GM21526 (cell line): ENCODE measurements around the gene AIP.
A peak's percentile ranks its signal among the peaks of the same experiment; 100 is the strongest.
"Not testable (repeated sequence)": the region's sequence is repeated elsewhere in the genome, so short reads cannot be mapped to it uniquely, and the experiment has no call there.

ENCODE experiments used
- ATAC-seq: cut with Tn5 transposase; IDR thresholded peaks from one replicate; pipeline ENCODE4 v1.9.1; 2021; ENCODE audit warnings: moderate library complexity; ENCODE audit not compliant: unreplicated experiment, low FRiP score

AIP gene

GRCh38 chr11:67468056-67468455 lies 14.8 kb upstream of the AIP start:
- no peak for ATAC-seq

DNA sequence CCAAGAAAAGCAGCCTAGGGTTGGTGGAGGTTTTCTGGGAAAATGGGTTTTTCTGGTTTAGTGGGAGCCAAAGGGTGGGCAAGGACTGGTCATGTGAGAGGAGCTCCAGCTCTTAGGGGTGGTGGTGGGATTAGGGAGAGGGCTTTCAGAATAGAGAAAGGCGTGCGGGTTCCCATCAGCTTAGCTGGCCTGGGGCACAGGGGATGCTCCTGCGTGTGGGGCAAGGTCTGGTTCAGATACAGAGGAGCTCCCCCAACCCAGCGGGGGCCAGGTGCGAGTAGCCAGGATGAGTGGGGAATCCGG lies 14.4 kb upstream of the AIP start:
- ATAC-seq: no peak

DNA sequence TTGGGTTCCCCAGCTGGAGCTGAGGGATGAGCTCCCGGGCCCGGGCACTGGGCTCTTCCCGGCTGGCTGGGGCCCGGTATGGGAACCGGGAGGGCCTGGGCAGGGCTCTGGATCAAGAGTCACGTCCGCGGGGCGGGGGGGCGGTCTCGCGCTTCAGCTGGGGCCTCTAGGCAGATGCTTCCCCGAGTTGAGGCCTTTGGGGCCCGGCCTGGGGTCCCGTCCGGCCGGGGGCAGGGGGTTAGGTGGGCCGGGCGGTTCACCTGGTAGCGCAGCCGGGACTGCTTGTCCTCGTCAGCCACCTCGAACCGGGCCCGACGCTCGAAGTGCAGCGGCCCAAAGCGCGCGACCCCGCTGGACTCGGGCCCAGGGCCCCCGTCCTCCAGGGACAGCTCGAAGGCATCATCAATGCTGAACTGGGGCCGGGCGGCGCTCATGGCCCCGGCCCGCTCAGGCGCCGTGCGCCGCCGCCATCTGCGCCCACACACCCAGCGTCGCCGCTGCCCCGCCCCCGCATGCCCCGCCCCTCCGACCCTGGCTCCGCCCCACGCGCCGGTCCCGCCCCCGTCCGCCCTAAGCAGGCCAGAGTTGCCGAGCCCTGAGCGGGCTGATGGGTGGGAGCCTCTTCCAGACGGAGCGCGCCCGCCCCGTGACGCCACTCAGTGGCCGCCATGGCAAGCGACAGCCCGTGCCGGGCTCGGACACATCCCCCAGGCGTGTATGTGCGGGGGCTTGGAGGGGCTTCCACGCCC lies 13.9 kb upstream of the AIP start, which contains the start of gene TMEM134:
Gene TMEM134 (minus strand): TSS at position 493 of the 749 bp plus-strand sequence. CDS start 59 bp downstream, at position 434.
- peak; percentile 52 for ATAC-seq

DNA sequence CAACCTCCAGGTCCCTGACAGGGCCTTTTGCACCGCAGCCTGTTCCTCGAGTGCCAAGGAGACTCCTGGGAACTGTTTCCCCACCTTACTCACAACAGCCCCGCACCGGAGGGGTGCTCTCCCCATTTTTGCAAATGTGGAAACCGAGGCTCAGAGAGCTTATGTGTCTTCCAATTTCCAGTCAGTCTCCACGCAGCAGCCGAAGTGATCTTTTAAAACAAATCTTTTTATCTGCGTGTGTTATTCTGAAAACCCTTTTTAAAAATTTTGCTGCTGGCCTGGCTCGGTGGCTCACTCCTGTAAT lies 13.4 kb upstream of the AIP start:
- ATAC-seq: no peak

DNA sequence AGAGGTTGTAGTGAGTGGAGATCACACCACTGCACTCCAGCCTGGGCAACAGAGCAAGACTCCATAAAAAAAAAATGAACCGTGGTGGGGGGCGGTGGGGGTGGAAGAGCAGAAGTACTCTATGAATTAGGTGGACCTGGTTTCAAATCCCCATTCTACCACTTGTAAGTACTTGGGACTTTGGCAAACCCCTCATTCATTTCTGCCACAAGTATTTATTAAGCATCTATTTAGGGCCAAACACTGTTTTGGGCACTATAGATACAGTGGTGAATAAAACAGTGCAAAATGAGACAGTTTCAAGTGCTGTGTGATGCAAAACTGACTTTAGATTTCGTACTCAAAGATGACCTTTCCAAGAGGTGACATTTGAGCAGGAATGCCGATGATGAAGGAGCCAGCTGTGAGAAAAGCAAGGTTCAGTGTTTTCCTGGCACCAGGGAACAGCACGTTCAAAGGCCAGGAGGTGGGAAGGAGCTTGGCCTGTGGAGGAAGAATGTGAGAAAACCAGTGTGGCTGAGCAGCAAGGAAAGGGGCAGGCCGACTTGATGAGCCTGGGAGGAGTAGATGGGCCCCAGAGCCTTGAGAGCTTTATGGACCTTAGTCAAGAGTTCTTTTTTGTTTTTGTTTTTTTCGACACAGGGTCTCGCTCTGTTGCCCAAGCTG lies 12.4 kb upstream of the AIP start:
- ATAC-seq: no peak

DNA sequence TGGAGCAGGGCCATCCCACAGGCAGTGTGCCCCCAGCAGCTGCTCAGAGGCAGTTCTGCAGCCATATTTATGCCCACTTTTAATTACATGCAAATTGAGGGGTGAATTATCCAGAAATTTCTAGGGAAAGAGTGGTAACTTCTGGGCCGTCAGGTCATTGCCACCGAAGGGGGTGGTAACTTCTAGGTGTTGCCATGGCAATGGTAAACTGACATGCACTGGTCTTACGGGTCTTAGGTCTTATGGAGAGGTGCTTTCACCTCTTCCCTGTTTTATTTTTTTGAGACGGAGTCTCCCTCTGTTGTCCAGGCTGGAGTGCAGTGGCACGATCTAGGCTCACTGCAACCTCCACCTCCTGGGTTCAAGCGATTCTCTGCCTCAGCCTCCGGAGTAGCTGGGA lies 9.9 kb upstream of the AIP start:
- ATAC-seq: no peak

DNA sequence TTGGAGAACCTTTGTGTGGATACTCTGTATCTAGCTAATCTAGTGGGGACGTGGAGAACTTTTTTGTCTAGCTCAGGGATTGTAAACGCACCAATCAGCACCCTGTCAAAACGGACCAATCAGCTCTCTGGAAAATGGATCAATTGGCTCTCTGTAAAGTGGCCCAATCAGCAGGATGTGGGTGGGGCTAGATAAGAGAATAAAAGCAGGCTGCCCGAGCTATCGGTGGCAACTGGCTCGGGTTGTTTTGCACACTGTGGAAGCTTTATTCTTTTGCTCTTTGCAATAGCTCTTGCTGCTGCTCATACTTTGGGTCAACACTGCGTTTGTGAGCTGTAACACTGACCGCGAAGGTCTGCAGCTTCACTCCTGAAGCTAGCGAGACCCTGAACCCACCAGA lies 6.1 kb upstream of the AIP start:
- not testable (repeated sequence) for ATAC-seq

DNA sequence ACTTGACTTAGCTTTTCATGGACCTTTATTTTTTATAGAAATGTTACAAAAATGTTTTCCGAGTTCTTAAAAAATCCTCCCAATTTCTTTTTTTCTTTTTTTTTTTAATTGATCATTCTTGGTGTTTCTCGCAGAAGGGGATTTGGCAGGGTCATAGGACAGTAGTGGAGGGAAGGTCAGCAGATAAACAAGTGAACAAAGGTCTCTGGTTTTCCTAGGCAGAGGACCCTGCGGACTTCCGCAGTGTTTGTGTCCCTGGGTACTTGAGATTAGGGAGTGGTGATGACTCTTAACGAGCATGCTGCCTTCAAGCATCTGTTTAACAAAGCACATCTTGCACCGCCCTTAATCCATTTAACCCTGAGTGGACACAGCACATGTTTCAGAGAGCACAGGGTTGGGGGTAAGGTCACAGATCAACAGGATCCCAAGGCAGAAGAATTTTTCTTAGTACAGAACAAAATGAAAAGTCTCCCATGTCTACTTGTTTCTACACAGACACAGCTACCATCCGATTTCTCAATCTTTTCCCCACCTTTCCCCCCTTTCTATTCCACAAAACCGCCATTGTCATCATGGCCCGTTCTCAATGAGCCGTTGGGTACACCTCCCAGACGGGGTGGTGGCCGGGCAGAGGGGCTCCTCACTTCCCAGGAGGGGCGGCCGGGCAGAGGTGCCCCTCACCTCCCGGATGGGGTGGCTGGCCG lies 5.3 kb upstream of the AIP start:
- ATAC-seq: not testable (repeated sequence)

- ATAC-seq: no peak
Observed at GRCh38 chr11:67482275-67482826, 475 bp upstream of the AIP start.

GRCh38 chr11:67483831-67484665 lies 1.2 kb downstream of the AIP start:
- ATAC-seq: no peak

GRCh38 chr11:67484847-67485311 lies 2.1 kb downstream of the AIP start:
- ATAC-seq: no peak

DNA sequence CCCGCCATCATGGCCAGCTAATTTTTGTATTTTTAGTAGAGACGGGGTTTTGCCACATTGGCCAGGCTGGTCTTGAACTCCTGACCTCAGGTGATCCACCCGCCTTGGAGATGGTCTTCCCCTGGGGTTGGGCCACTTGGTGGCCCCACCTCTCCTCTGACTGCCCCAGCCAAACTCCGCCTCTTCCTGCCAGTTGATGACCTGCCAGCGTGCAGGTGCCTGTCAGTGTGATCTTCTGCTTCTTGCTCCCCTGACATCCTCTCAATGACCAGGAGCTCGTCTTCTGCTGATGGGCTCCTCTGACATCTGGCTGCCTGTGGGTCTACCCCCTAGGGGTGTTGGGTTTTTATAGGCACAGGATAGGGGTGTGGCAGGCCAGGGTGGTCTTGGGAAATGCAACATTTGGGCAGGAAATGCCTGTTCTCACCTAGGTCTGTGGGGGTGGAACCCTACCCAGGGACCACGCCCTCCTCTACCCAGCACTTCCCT lies 3.1 kb downstream of the AIP start:
- not testable (repeated sequence) for ATAC-seq

DNA sequence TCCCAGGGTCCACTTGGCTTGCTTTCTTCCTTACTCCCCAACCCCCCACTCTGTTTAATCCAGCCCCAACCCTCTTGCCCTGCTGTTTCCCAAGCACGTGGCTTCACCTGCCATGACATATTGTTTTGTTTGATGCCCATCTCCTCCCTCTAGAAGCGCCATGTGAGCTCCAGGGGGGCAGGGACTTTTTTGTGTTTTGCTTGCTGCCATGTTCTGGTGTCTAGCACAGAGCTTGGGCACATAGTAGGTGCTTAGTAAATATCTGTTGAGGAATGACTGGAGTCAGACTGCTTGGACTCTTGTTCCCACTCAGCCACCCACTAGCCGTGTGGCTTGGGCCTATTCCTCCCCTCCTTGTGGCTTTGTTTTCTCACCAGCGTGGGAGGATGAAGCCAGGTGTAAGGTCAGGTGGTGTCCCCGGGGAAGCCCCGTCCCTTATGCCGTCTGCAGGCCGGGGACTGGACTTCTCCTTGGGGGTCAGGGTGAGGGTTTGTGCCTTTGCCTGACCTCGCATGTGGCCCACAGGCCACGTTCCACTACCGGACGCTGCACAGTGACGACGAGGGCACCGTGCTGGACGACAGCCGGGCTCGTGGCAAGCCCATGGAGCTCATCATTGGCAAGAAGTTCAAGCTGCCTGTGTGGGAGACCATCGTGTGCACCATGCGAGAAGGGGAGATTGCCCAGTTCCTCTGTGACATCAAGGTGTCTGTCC lies 3.8 kb downstream of the AIP start:
- ATAC-seq: no peak

DNA sequence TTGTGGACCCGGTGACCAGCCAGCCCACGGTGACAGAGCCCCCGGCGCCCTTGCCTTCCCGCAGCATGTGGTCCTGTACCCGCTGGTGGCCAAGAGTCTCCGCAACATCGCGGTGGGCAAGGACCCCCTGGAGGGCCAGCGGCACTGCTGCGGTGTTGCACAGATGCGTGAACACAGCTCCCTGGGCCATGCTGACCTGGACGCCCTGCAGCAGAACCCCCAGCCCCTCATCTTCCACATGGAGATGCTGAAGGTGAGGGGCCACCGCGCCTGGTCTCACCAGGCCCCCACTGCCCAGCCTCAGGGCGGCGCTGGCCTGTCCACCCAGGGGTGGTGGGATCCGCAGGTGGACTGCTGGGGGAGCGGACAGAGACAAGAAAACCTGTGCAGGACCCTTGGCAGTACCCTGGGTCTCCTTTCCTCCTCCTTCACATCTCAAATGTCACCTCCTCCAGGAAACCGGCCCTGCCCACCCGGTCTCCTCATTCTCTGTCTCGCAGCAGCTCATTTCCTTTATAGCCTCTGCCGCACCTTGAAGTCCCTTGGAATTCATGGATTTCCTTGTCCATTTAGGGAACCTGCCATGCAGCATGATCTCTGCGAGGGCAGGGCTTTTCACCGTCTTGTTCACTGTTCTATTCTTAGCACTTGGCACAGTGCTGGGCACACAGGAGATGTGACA lies 6.5 kb downstream of the AIP start:
- ATAC-seq: no peak

GRCh38 chr11:67489885-67490726 lies 7.3 kb downstream of the AIP start:
- no peak for ATAC-seq

GRCh38 chr11:67490727-67491065 lies 7.9 kb downstream of the AIP start:
- no peak for ATAC-seq

DNA sequence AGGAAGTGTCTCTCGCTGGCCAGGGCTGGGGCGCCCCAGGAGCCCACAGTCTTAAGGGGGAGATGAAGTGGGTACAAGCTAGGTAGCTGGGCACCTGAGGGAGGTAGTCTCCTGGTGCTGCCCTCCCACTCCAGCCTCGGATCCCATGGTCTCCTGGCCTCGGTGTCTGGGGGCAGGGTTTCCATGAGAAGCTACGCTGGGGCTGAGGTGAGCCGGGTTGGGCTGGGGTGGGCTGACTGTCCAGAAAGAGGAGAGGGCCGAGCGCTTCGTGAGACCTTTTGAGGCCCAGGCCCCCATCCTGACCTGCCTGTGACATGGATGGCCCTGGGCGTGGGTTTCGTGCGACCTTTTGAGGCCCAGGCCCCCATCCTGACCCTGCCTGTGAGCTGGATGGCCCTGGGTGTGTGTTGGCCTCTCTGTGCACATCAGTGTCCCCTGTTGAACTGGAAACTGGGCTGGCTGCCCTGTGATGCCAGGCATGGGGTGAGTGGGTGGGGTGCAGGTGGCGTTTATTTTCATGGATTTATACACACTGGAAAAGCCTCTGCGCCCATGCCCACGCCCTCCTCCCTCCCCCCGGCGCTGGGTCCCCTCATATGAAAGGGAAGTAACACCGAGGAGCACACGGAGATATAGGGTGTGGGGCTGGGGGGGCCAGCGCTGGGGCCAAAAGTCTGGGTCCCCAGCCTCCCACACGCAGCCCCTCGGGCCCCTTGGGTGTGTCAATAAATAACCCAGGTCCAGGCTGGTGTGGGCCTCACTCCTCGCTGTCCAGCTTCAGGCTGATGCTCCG lies 8.6 kb downstream of the AIP start:
- ATAC-seq: no peak
